ENCODE data around the gene SYT7.
"Not testable (repeated sequence)": the region's sequence is repeated elsewhere in the genome, so short reads cannot be mapped to it uniquely, and the experiment has no call there.

Gene SYT7

GRCh38 chr11:61475433-61475832 lies 105.4 kb downstream of the SYT7 start:
- no peak for DNase-seq

DNA sequence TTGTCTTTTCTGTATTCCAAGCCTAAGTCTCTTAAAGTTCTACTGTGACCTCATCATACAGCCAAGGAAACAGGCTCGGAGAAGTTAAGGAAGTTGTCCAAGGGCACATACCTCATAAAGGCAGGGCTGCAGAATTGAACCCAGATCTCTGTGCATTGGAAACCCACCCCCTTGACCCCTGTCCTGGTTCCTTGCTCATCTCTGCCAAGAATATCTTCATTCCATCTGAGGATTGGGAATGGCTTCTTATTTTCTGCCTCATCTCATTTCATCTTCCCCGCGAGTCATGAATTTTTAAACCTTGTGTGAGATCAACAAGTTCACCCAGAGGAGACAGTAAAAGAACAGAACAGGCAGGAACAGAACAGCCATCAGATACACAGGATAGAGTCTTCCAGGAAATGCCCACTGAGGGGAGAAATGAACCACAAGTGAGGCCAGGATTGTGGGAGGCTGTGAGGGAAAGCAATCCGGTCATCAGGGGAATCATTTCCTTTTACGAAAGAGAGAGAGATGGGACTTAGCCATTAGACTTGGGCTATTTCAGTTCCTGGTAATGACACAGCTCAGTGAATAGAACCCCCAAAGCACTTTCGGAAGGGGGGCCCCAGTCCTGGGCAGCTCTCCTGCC lies 106.7 kb downstream of the SYT7 start:
- no peak for DNase-seq

DNA sequence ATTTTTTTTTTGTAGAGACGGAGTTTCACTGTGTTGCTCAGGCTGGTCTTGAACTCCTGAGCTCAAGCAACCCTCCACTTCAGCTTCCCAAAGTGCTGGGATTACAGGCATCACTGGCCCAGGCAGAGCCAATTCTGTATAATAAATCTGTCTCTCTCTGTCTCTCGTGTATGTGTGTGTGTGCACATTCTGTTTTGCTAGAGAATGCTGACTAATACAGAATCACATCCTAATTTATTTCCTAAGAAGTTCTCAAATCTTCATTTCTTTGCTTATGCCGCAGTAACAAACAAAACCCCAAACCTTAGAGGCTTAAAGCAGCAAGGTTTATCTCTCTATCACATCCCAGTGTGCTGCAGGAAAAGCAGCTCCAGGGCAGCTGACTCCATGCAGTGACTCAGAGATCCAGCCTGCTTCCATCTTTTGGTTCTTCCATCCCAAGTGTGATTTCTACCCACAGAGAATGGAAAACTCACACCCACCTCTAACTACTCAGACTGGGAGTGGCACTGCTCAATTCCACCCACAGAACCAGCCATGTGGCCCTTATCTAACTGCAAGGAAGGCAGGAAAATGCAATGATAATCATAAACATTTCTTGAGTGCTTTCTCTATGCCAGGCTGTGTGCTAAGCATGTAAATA lies 107.4 kb downstream of the SYT7 start:
- peak in 1 of 4 experiments; percentile 21 for DNase-seq

DNA sequence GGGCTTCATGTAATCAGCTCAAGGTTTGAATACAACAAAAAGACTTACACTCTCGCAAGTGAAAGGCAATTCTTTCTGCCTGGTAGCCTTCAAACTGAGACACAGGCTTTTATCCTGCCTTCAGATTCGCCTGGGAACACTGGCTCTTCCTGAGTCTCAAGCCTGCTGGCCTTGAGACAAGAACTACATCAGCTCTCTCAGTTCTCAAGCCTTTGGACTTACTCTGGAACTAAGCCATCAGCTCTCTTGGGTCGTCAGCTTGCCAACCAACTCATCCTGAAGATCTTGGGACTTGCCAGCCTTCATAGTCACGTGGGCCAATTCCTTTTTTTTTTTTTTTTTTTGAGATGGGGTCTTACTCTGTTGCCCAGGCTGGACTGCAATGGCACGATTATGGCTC lies 108.0 kb downstream of the SYT7 start:
- DNase-seq: no peak

GRCh38 chr11:61472282-61472681 lies 108.6 kb downstream of the SYT7 start:
- no peak for DNase-seq

DNA sequence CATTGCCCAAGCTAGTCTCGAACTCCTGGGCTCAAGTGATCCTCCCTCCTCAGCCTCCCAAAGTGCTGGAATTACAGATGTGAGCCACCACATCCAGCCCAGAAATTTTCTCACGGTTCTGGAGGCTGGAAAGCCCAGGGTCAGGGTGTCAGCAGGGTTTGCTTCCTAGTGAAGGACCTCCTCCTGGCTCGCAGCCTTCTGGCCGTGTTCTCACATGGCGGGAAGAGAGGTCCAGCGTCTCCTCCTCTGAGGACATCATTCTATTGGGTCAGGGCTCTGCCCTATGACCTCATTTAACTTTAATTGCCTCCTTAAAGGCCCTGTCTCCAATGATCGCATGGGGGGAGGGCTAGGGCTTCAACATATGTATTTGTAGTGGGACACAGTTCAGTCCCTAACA lies 112.9 kb downstream of the SYT7 start:
- DNase-seq: no peak

DNA sequence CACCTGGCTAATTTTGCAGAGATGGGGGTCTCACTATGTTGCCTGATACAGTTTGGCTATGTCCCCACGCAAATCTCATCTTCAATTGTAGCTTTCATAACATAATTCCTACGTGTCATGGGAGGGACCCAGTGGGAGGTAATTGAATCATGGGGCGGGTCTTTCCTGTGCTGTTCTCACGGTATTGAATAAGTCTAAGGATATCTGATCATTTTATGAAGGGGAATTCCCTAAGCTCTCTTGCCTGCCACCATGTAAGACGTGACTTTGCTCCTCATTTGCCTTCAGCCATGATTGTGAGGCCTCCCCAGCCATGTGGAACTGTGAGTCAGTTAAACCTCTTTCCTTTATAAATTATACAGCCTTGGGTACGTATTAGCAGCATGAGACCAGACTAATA lies 113.3 kb downstream of the SYT7 start:
- not testable (repeated sequence) for DNase-seq
